Retina (tissue), 1 donor: ENCODE results near the gene MCF2L.
"Not testable (repeated sequence)": the region's sequence is repeated elsewhere in the genome, so short reads cannot be mapped to it uniquely, and the experiment has no call there.

Experiments used
- DNase-seq: peaks from one replicate; pipeline ENCODE4 v3.0.0-alpha.2; 2016

Gene MCF2L

DNA sequence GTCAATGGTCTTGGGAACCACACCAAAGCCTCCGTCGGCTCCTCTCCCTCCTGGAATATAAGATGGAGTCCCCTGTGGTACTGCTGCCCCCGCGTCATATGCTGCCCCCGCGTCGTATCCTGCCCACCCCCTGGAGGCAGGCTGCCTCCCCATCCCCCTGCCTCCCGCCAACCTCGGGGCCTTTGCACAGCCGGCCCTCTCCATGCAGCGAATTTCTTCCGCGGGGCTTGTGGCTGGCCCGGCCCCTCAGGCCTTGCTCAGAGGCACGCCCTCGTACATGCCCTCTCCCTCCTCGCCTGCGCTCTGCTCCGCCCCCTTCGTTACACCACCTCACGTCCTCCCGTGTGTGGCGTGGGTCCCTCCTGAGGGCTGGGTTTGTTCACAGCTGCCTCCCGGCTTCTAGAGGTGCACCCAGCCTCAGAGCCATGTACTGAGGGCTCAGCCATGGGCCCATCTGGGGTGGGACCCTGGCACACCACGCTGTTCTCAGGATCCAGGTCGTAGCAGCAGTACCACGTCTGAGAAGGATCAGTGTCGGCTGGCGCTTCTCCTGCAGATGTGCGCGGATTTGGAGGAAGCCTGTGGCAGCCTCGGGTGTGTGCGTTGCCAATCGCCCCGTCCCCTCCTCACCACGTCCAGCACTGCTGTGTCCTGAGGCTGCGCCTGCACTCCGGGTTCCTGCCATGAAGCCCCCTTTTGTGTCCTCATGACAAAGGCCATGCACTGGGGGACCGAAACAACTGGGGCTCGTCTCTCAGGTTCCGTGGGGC, 47.7 kb downstream of the MCF2L start:
- no peak for DNase-seq

DNA sequence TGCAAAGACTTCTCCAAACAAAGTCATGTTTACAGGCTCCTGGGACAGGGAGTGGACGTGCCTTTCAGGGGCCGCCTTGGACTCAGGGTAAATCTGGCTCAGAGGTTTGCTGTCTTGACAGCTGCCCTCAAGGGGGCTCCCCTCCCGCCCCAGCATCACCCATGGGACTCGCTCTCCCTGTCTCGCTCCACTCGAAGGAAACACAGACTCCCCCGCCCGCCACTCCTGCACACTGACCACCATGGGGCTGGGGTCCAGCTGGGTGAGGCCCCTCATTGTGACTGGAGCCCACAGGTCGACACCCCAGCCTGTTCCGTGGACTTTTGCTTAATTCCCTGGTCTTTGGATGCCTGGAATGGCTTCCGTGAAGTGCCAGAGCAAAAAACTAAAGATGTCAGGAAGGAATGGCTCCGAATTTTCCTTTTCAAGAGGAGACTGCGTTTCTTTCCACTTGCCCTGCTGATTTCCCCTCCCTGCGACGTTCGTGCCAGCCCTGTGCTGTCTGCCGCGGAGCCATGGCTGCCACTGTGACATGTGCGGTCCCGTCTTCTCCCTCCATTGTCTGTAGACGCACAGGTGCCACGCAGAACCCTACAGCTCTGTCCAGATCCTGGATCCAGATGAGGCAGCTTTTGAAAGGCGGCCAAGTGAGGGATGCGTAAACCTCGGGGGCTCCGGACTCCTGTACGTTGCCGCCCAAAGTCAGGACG, 48.6 kb downstream of the MCF2L start:
- no peak for DNase-seq

DNA sequence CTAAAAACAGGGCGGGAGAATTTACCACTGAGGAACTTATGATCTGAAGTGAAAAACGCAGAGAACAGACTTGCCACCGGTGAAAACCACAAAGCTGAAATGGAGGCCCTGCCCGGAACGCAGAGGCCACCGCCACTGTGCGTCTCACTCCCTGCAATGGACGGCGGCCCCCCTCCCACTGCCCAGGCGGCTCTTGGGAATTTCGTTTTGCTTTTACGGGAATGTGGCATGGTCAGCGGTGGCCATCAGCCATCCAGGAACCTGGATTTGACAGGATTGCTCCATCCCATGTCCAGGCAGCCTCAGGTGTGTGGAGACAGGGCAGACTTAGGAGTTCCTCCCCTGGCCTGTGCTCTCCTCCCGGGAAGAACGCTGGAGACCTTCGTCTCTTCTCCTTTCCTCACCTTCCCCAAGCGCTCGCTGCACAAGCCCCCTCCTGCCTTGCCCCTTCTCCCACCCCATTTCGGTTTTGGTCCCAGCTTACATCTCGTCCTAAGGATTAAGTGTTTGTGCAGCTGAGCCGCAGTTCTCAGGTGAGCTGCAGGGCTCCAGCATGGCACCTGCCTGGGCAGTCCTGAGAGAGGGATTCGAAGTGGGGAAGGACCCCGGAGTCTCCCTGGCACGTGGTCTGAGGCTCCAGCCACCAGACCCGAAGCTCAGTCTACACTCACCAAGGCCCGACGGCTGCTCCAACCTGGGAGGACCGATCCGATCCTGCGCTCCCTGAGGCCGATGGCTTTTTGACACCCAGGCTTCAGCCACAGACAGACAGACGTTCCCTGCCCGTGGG, 49.9 kb downstream of the MCF2L start:
- DNase-seq = no peak

DNA sequence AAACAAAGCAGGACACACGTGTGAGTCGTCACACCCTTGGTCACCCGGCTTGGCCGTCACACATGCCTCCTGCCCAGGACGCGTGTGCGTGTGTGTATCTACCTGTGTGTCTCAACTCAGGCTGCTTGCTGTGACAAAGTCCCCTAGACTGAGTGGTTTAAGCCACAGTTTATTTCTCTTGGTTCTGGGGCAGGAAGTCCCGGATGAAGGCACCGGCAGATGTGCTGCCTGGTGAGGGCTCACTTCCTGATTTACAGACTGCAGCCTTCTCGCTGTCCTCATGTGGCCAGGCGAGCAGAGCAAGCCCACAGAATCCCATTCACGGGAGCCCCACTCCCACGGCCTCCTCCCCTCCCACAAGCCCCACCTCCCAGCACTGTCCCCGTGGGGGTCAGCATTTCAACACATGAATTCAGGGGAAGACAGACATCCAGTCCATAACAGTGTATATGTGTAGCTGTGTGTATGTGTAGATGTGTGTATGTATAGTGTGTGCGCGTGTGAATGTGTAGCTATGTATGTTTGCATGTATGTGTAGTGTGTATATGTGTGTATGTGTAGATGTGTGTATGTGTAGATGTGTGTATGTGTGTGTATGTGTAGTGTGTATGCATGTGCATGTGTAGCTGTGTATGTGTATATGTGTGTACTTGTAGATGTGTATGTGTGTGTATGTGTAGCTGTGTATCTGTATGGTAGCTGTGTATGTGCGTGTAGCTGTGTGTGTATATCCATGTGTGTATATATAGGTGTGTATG, 51.5 kb downstream of the MCF2L start:
- no peak for DNase-seq

DNA sequence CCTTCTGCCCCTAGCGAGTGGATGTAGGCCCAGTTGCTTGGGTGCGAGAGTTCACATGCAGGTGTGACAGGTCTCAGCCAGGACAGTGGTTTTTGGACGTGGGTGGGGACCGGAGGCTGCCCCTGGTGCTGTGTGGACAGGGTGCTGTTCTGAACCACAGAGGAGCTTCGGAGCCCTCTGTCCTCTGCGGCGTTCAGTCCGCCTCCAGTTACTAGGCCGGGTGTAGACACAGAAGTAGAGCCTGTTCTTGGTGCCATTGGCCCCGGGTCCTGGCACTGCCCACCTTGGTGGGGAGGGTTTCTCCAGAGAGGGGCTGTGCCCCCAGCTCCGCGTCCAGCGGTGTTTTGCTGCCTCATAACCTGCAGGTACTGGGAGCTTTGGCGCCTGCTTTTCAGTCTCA, 52.4 kb downstream of the MCF2L start:
- no peak for DNase-seq

DNA sequence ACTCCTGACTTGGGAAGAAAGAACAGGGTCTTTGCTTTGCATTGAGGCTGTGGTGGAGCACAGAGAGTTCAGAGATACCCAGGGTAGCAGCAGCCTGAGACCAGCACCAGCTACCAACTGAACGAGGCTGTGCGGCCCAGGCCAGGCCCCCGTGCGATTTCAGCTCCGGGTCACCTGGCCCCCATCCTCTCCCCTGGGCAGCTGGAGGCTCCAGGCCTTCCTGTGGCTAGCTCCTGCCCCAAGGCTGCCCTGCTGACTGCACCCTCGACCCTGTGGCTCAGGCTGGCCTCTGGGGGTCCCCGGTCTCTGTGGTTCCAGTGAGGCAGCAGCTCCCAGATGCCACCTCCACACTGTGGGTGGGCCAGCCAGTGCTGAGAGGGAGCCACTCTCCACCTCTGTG, 52.8 kb downstream of the MCF2L start:
- DNase-seq = no peak

DNA sequence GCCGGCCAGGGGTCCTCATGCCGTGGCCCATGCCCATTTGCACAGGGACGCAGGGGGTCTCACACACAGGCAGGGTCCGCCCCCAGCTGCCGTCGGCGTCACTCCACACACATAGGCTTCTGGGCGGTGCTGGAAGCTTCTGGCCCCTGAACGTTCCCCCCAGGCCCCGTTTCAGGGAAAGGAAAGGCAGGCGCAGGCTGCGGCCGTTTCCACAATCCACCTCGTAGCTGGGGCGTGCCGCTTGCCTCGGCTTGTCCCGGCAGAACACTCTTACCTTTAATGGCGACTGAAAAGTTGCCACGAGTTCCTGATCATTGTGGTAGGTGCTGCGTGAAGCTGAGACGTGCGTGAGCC, 53.4 kb downstream of the MCF2L start:
- no peak for DNase-seq

DNA sequence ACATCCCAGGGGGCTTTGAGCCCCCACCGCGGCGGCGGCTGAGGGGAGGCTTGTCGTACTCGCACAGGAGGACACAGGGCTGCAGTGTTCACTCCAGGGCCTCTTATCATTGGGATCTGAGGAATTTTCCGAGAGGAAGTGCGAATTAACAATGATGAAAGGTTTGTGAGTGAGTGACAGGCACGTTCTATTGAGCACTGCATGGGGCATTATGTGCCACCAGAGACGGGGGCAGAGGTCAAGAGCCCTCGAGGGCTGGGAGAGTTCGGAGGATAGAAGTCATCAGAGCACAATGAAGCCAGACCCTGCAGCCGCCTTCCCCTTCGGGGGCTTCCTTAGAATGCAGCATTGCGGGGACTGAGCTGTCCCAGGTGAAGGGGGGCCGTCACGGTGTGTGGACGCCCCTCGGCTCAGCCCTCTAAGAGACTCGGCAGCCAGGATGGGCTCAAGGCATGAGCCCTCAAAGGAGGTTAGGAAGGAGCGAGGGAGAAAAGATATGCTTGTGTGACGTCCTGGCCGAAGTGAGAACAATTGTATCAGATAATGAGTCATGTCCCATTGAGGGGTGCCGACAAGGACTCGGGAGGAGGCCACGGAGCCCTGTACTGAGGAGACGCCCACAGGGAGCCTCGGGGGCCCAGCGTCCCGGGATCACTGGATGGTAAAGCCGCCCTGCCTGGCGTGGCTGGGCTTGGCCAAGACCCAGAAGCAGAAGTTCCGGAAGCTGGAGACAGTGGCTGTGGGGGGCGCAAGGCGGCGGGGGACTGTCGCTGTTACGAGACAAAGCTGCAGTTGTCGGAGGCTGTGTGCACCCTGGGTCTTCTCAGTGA, 53.9 kb downstream of the MCF2L start:
- peak; percentile 79 for DNase-seq

DNA sequence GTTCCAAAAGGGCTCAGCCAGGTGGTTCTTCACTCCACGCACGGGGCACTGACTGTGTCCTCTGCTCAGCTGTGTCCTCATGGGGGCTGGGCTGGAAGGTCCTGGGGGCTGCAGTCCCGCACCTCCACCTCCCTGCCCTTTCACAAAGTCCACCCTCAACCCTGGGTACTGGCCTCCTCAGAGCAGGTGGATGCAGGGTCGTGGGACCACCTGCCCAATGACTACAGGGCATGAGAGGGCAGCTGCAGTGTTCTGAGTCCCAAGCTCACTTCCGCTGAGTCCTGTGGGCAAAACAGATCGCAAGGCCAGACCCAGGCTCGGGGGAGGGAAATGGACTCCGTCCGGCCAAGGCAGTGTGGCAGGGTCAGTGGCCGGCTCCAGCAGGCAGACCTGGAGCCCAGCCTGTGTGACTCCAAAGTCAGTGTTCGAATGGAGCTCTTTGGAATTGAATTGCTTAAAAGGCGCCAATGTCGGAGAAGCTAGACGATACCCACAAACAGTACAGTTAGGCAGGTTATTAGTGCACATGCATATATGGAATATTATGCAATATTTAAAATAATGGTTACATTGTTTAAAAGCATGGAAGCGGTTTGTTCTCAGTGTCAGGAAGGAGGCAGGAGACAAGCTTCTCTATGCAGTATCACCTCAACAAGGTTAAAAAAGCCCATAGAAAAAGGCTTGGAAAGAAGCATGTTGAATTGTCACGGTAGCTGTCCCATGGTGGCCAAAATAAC, 54.8 kb downstream of the MCF2L start:
- DNase-seq = no peak

DNA sequence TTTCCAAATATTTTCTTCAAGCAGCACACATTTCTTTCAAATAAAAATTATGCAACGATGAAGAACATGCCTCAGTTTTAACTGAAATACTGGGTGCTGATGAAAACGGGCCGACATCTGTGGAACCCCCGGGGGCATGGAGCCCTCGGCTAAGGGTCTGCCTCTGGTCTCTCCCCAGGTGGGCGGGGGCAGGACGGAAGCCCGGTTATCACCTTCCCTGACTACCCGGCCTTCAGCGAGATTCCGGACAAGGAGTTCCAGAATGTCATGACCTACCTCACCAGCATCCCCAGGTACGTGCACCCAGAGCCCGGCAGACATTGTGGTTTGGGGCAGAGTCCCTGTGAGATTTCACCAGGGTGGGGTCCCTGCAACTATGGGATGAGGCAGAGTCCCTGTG, 55.5 kb downstream of the MCF2L start:
- no peak for DNase-seq

DNA sequence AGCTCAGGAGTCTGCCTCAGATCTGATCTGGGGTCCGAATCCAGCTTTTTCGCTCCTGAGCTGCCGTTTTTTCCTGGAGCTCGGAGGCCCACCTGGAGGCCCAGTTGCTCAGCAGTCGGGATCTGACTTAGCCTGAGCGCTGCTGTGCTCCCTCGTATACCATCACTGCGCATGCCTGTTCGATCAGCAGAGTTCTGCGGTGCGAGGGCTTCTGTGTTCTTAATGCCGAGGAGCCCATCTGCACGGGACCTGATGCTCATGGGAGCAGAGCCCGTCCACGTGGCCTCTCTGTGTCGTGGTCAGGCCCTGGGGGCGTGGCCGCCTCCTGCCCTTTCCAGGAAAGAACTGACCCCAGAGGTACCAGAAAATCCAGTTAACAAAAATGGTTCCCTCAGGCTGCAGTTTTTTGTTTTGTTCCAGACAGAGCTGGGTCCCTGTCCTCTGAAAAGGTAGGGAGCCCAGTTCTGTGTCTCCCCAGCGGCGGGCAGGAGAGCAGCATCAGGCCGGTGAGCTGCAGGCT, 57.4 kb downstream of the MCF2L start:
- no peak for DNase-seq

DNA sequence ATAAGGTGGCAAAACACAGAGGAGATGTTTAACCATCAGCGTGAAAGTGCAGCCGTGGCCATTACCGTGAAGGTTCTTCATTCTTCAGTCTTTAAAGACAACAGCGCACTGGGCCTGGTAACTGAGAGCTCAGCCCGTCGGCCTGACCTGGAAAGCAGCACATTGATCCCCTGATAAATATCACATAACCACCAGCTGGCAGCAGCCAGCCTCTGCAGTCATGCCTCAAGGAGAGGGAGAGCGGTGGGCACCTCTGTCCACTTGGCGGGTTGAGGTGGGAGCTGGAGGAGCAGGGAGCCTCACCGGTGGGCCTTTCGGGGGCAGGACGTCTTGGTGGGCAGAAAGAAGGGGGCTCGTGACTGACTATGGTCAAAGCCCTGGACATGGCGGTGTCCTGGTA, 58.1 kb downstream of the MCF2L start:
- DNase-seq = no peak

DNA sequence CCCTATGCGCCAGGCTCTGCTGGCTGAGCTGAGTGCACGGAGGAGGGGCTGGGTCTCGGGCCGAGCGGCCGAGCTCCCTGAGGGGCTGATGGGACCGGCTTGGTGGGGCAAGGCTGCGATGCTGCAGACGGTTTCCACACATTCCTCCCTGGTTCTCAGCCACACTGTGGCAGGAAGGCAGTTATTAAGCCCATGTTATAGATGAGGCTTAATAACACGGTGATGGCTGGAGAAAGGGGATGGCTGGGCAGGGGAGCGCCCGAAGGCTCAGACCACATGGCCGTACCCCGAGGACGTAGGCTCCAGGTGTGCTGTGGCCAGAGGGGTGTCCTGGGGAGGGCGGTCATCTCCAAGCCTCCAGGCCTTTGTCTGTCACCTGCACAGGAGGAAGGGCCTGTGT, 58.6 kb downstream of the MCF2L start:
- no peak for DNase-seq

DNA sequence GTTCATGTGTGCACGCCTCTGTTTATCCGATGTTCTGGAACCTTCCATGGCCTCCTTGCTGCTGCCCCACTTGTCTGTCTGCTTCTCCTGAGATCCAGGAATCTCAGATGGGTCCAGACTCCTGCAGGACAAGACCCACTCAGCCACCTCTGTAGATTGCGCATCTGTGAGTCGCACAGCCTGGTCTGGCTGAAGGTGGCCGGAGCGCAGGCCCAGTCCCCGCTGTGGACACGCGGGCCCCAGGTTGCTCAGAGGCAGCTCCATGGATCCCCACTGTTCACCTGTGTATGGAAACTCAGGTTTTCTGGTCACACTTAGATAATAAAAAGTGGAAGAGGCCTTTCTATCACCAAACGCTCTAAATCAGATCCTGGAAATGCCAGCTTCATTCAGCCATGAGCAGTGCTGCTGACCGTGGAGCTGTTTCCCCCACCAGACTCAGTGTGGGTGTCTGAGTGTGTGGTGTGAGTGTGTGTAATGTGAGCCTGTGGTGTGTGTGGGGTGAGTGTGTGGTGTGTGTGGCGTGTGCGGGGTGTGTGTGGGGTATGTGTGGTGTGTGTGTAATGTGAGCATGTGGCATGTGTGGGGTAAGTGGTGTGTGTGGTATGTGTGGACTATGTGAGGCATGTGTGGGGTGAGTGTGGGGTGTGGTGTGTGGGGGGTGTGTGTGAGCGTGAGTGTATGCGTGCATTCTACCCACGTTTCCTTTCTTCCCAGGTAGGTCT, 59.5 kb downstream of the MCF2L start:
- DNase-seq = no peak

DNA sequence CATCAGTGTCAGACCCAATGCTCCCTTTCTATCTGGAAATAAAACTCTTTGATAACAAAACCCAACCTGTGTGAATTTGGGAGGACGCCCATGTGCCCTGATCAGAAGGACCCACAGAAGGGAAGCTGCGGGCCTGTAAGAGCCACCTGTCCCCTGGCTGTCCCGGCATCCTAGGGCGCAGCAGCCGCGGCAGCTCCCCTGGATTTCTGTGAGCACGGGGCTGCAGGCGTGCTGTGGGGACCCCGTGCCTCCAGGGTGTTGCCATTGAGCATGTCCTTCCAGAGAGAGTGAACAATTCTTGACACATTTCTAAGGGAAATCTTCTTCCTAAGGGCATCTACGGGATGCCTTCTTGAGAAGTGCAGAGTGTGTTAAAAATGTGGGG, 60.0 kb downstream of the MCF2L start:
- DNase-seq = no peak

DNA sequence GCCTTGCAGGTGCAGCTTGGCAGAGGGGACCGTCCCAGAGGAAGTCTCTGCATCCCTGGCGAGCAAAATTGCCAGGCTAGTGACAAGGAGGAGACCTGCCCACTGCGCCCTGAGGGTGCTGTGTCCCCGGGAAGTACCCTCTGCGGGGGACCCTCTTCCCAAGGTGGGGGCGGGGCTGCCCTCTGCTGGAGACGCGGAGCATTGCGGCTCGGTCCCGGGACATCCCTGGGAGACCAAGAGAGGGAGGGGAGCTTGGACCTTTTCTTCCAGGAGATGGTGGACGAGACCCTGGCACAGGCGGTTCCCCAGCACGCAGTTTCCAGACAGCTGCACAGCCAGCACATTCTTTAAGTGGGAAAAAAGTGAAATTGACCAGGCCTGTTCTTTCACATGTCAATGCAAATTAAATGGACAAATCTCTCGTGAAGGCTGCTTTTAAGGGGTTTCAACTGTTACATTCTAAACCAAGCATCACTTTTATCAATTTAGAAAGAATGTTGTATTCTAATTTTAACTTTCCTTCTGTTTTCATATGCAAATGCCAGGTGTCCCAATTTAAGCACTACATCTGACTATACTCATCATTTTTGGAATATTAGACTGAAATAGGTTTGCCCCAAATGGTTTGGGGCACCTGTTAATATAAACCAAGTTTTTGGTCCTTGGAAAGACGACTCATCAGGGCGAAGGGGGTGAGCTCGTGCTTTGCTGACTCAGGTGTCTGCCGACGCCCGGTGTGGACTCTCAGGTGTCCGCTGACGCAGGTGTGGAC, 60.7 kb downstream of the MCF2L start:
- peak; percentile 77 for DNase-seq

DNA sequence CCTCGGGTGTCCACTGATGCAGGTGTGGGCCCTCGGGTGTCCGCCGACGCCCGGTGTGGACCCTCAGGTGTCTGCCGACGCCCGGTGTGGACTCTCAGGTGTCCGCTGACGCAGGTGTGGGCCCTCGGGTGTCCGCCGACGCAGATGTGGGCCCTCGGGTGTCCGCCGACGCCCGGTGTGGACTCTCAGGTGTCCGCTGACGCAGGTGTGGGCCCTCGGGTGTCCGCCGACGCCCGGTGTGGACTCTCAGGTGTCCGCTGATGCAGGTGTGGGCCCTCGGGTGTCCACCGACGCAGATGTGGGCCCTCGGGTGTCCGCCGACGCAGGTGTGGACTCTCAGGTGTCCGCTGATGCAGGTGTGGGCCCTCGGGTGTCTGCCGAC, 61.2 kb downstream of the MCF2L start:
- DNase-seq = not testable (repeated sequence)

DNA sequence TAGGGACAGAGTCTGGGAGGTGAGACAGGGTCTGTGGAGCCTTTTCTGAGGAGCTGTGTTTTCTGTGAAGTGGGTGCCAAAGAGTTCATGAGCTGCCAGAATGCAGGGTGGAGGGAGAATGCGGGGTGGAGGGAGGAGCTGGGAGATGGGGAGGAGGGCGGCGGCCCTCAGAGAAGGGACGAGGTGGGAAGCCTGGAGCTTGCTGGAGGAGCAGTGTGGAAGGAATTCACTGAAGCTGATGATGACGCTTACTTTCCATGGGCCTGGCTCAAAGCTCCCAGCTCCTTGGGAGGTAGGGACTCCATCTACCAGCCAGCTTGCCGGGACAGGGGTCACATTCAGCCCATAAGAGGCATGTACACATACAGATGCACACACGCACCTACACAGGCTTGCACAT, 62.5 kb downstream of the MCF2L start:
- DNase-seq = no peak

DNA sequence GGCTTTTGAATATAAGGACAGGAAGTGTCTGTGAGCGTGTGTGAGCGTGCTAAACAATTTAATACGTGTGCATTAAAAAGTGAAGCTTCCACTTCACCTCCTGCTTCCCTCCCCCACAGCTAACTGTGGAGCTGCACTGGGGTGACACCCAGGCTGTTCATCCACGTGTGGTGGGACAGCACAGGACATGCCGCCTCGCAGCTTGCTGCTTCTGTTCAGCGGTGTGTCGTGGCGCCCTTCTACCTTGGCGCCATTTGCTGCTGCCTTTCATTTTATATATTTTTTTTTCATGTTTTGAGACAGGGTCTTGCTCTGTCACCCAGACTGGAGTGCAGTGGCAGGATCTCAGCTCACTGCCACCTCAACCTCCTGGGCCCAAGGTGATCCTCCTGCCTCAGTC, 63.3 kb downstream of the MCF2L start:
- DNase-seq = no peak
